Neural cell (in vitro differentiated cells): ENCODE results near the gene ATP2C2.

Experiments
- CTCF ChIP-seq: fragments of 450-650 bp; IDR thresholded peaks from 2 replicates; pipeline ENCODE4 v1.5.1; 2014; ENCODE audit warnings: antibody characterized with exemption, mild to moderate bottlenecking, moderate library complexity; ENCODE audit not compliant: poor library complexity, severe bottlenecking
- EP300 ChIP-seq: fragments of 450-650 bp; conservative IDR thresholded peaks from 2 replicates; pipeline ENCODE4 v1.6.1; 2014; ENCODE audit warnings: antibody characterized with exemption, mild to moderate bottlenecking, moderate library complexity; ENCODE audit not compliant: poor library complexity, severe bottlenecking
- REST ChIP-seq: IDR thresholded peaks from 2 replicates; pipeline ENCODE4 v1.6.1; 2012; ENCODE audit warnings: borderline replicate concordance

GRCh38 chr16:84331998-84332780, 36.1 kb upstream of the ATP2C2 start:
- TF ChIP-seq CTCF, result no peak
- TF ChIP-seq EP300, result no peak
- TF ChIP-seq REST, result no peak
